ENCODE measurements around the gene UNC13C. TPM values are rescaled to one million over a fixed set of nuclear protein-coding genes. Genes with fewer than 3 reads are reported as not detected.

The UNC13C gene
- polyA plus RNA-seq, 1 of the 3 experiments (the other 2 are of a cell fraction) = not detected

DNA sequence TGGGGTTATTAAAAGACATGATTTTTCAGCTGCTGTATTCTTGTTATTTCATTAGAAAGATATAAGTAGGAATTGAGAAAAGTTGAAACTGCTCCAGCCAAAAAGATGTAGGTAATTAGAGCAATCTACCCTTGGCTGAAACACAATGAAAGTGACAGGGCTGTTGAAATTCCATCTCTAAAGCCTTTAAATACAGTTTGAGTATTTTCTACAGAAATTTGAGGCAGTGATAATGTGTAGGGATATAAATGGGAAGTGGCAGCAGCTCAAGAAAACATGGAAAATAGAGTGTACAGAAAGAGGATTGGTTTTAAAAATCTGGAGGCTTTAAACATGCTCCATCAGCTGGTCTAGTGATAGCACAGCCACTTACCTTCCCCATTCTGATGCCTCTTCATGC is 22.8 kb upstream of the UNC13C start:
- no peaks in the 10 kb centered on the region for H3K27me3 ChIP-seq (ENCODE audit: insufficient read depth)
- H3K4me2 ChIP-seq = no peak overlapping the region
- H3K9ac ChIP-seq = no peak overlapping the region
- H3K9me2 ChIP-seq = no peaks in the 10 kb centered on the region
- no peak overlapping the region for H3K4me3 ChIP-seq (ENCODE audit: low read depth in 2 of 2, low read length in 1 of 2)
- POLR2A ChIA-PET = no interaction called here
- H3K4me1 ChIP-seq (ENCODE audit: control insufficient read depth in 1 of 2, insufficient read depth in 2 of 2, low read depth in 1 of 2, low read length in 1 of 2) = peaks cover 0 to 5% of the 10 kb centered on the region in 2 experiments; a peak in 2 of 4 replicates
- H2AFZ ChIP-seq (ENCODE audit: low read depth) = no peak overlapping the region
- H3K36me3 ChIP-seq (replicated peaks in 1 of 2; ENCODE audit: control insufficient read depth in 1 of 2, insufficient read depth in 2 of 2, low read length in 1 of 2) = no peaks in the 10 kb centered on the region
- no peak for TF ChIP-seq SMC3 (IDR thresholded peaks at IDR 0.05; ENCODE audit: low read depth, low read length)
- TF ChIP-seq JUND (IDR thresholded peaks at IDR 0.05) = no peak
- TF ChIP-seq, protein P1, sequence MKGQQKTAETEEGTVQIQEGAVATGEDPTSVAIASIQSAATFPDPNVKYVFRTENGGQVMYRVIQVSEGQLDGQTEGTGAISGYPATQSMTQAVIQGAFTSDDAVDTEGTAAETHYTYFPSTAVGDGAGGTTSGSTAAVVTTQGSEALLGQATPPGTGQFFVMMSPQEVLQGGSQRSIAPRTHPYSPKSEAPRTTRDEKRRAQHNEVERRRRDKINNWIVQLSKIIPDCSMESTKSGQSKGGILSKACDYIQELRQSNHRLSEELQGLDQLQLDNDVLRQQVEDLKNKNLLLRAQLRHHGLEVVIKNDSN (IDR thresholded peaks at IDR 0.05; ENCODE audit: borderline replicate concordance, low read depth) = no peak
- no peak for TF ChIP-seq EP300 (IDR thresholded peaks at IDR 0.05; ENCODE audit: borderline replicate concordance in 1 of 2, low read depth in 1 of 2, low read length in 1 of 2)
- no peak for TF ChIP-seq MEF2A (IDR thresholded peaks at IDR 0.05; ENCODE audit: borderline replicate concordance, low read depth)
- TF ChIP-seq NRF1 (IDR thresholded peaks at IDR 0.05; ENCODE audit: low read depth, low read length) = no peak
- TF ChIP-seq, protein P2, sequence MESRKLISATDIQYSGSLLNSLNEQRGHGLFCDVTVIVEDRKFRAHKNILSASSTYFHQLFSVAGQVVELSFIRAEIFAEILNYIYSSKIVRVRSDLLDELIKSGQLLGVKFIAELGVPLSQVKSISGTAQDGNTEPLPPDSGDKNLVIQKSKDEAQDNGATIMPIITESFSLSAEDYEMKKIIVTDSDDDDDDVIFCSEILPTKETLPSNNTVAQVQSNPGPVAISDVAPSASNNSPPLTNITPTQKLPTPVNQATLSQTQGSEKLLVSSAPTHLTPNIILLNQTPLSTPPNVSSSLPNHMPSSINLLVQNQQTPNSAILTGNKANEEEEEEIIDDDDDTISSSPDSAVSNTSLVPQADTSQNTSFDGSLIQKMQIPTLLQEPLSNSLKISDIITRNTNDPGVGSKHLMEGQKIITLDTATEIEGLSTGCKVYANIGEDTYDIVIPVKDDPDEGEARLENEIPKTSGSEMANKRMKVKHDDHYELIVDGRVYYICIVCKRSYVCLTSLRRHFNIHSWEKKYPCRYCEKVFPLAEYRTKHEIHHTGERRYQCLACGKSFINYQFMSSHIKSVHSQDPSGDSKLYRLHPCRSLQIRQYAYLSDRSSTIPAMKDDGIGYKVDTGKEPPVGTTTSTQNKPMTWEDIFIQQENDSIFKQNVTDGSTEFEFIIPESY (IDR thresholded peaks at IDR 0.05; ENCODE audit: borderline replicate concordance, low read depth) = no peak
- TF ChIP-seq TCF12 (IDR thresholded peaks at IDR 0.05) = no peak
- TF ChIP-seq, protein P3, sequence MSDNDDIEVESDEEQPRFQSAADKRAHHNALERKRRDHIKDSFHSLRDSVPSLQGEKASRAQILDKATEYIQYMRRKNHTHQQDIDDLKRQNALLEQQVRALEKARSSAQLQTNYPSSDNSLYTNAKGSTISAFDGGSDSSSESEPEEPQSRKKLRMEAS (IDR thresholded peaks at IDR 0.05; ENCODE audit: low read depth) = no peak
- TF ChIP-seq, protein P4, sequence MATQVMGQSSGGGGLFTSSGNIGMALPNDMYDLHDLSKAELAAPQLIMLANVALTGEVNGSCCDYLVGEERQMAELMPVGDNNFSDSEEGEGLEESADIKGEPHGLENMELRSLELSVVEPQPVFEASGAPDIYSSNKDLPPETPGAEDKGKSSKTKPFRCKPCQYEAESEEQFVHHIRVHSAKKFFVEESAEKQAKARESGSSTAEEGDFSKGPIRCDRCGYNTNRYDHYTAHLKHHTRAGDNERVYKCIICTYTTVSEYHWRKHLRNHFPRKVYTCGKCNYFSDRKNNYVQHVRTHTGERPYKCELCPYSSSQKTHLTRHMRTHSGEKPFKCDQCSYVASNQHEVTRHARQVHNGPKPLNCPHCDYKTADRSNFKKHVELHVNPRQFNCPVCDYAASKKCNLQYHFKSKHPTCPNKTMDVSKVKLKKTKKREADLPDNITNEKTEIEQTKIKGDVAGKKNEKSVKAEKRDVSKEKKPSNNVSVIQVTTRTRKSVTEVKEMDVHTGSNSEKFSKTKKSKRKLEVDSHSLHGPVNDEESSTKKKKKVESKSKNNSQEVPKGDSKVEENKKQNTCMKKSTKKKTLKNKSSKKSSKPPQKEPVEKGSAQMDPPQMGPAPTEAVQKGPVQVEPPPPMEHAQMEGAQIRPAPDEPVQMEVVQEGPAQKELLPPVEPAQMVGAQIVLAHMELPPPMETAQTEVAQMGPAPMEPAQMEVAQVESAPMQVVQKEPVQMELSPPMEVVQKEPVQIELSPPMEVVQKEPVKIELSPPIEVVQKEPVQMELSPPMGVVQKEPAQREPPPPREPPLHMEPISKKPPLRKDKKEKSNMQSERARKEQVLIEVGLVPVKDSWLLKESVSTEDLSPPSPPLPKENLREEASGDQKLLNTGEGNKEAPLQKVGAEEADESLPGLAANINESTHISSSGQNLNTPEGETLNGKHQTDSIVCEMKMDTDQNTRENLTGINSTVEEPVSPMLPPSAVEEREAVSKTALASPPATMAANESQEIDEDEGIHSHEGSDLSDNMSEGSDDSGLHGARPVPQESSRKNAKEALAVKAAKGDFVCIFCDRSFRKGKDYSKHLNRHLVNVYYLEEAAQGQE (IDR thresholded peaks at IDR 0.05; ENCODE audit: low read depth, low read length) = no peak
- TF ChIP-seq, protein P5, sequence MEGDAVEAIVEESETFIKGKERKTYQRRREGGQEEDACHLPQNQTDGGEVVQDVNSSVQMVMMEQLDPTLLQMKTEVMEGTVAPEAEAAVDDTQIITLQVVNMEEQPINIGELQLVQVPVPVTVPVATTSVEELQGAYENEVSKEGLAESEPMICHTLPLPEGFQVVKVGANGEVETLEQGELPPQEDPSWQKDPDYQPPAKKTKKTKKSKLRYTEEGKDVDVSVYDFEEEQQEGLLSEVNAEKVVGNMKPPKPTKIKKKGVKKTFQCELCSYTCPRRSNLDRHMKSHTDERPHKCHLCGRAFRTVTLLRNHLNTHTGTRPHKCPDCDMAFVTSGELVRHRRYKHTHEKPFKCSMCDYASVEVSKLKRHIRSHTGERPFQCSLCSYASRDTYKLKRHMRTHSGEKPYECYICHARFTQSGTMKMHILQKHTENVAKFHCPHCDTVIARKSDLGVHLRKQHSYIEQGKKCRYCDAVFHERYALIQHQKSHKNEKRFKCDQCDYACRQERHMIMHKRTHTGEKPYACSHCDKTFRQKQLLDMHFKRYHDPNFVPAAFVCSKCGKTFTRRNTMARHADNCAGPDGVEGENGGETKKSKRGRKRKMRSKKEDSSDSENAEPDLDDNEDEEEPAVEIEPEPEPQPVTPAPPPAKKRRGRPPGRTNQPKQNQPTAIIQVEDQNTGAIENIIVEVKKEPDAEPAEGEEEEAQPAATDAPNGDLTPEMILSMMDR (IDR thresholded peaks at IDR 0.05) = no peak
- no peaks in the 10 kb centered on the region for H3F3A ChIP-seq (replicated peaks; ENCODE audit: insufficient read depth)
- CTCF ChIA-PET = interaction anchor here (1.0 to 3.4 kb wide), 5 partner anchors 8 to 147 kb away, joined by 3 to 18 read pairs (median 6); no protein-coding TSS in a partner anchor
- no peak for DNase-seq
- H3K27ac ChIP-seq (ENCODE audit: low read depth in 2 of 2, low read length in 1 of 2) = no peak overlapping the region
- no peaks in the 10 kb centered on the region for H3K9me3 ChIP-seq
- H4K20me1 ChIP-seq (ENCODE audit: insufficient read depth) = no peaks in the 10 kb centered on the region
- no peaks in the 10 kb centered on the region for H3K79me2 ChIP-seq (ENCODE audit: insufficient read depth)
